ENCODE data around the gene PTPRB.

Gene PTPRB

DNA sequence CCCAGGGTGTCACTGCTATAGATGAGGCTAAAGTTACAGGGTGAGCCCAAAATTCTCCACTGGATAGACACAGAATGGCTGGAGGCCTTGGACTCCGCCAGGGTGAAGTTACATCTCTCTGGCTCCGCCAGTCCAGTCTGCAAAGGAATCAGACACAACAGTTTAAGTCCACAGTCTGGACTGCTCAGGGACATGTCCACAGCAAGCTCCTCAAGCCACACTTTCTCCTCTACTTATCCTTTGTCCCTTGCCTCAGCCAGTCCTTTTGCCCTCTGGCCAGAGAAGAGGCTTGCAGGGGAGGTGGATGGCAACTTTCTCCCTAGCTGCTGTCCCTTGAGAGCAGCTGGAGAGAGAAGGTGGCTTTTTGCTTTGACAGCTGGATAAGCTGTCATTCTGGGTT is 28.0 kb downstream of the PTPRB start:
- H3K27ac ChIP-seq: no peak overlapping the region; the same call in 1 of the 2 replicates
- TF ChIP-seq CTCF (conservative IDR thresholded peaks at IDR 0.05): no peak

GRCh38 chr12:70608184-70608583 is 29.0 kb downstream of the PTPRB start:
- H3K27ac ChIP-seq: no peak overlapping the region

GRCh38 chr12:70607107-70607506 is 30.1 kb downstream of the PTPRB start:
- no peak for TF ChIP-seq CTCF (conservative IDR thresholded peaks at IDR 0.05)
- H3K27ac ChIP-seq: no peak overlapping the region

More at GRCh38 chr12:70608184-70608583, 29.0 kb downstream of the PTPRB start:
- no peak for TF ChIP-seq CTCF (conservative IDR thresholded peaks at IDR 0.05)

- no peak for TF ChIP-seq CTCF (conservative IDR thresholded peaks at IDR 0.05)
Measured at GRCh38 chr12:70605976-70606375, 31.3 kb downstream of the PTPRB start.

DNA sequence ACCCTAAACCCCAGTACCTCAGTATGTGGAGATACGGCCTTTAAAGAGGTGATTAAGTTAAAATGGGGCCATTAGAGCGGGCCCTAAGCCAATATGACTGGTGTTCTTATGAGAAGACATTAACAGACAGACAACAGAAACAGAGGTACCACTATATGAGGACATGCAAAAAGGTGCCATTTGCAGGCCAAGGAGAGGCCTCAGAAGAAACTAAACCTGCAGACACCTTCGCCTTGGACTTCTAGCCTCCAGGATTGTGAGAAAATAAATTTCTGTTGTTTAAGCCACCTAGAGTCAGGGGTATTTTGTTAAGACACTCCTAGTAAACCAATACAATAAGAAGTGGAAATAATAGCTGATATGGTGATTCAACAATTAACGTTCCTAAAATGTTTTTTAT is 32.6 kb downstream of the PTPRB start:
- no peak overlapping the region for H3K27ac ChIP-seq
- no peak for TF ChIP-seq CTCF (conservative IDR thresholded peaks at IDR 0.05)

More at GRCh38 chr12:70605976-70606375, 31.3 kb downstream of the PTPRB start:
- no peak overlapping the region for H3K27ac ChIP-seq

DNA sequence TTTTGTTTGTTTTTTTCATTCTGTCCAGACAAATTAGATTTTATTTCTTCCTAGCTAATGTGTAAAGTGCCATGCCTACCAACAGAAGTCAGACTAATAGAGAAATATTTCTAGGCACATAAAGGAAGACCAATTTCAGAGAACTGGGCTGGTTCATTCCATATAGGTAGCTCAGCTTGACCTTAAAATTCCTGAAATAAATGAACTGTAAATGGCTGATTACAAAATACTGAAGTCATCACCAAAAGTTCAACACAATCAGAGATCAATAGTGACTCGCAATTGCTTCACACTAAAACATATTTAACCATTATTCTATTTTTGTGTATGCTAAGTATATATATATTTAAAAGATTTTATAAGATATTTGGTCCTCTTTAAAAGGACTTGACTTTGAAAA is 34.2 kb downstream of the PTPRB start:
- H3K27ac ChIP-seq: no peak overlapping the region
- TF ChIP-seq CTCF (conservative IDR thresholded peaks at IDR 0.05): no peak

DNA sequence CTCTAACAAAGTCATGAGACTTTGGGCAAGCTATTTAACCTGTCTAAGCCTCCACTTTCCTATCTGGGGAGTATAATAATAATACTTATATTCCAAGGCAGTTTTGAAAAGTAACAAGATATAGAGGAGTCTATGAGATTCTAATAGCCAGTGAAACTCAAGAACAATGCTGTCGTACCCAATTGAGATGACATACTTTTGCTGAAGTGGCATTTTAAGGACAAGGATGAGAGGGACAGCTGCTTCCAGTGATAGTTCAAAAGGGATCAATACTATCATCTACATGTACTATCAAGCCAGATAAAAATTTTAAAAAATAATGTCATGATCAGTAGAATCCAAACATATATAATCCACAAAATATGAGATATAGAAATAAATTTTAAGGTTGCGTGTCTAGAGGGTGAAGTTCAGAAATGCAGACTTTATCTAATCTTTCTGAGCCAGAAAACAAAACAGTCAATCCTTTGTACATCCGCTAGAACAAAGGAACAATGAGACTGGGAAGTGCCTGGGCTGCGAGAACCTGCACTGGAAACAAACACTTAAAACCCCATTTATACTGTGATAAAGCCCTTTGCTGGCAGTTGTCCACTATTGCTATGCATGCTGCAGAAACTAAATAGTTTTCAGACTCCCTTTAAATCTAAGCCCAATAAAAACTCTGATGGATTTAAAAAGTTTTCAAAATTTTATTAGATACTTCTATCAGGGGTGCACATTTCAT is 38.6 kb downstream of the PTPRB start:
- H3K27ac ChIP-seq: no peak overlapping the region
- TF ChIP-seq CTCF (conservative IDR thresholded peaks at IDR 0.05): no peak
